Epithelial cell of proximal tubule (primary cell): ENCODE measurements around the gene LIN28A. TPM values are rescaled to one million over a fixed set of nuclear protein-coding genes. Genes with fewer than 3 reads are reported as not detected.
A peak's percentile ranks its signal among the peaks of the same experiment; 100 is the strongest.
"Not testable (repeated sequence)": the region's sequence is repeated elsewhere in the genome, so short reads cannot be mapped to it uniquely, and the experiment has no call there.

Experiments used
- DNase-seq: peaks from one replicate; pipeline ENCODE4 v3.0.0-alpha.2; 2011; ENCODE audit warnings: low read depth
- H3K4me3 ChIP-seq: 2 replicates; pipeline ENCODE4 v1.5.1; 2011; ENCODE audit warnings: low read depth, mild to moderate bottlenecking, low read length
- CTCF ChIP-seq: conservative IDR thresholded peaks from 2 replicates; pipeline ENCODE4 v1.5.1; 2012; ENCODE audit warnings: low read depth, mild to moderate bottlenecking, low read length
- total RNA-seq: library from RNA; depleted of rRNA; stranded (reverse); fragments of >200 nt; gene quantifications from 2 replicates; pipeline ENCODE4 v1.2.3, GENCODE V29; 2015

Gene LIN28A
- total RNA-seq, 1 donor from 2014 or later, result not detected

GRCh38 chr1:26375081-26375480 is 35.5 kb upstream of the LIN28A start:
- no peak overlapping the region for H3K4me3 ChIP-seq
- DNase-seq, result no peak
- no peak for TF ChIP-seq CTCF

- H3K4me3 ChIP-seq, result no peak overlapping the region
- TF ChIP-seq CTCF, result no peak
- no peak for DNase-seq
These were observed 34.6 kb upstream of the LIN28A start for GRCh38 chr1:26376050-26376449.

- no peak for TF ChIP-seq CTCF
- DNase-seq, result peak; percentile 60
- no peak overlapping the region for H3K4me3 ChIP-seq
These were observed 32.3 kb upstream of the LIN28A start for GRCh38 chr1:26378088-26378878.

GRCh38 chr1:26378879-26379251 is 31.8 kb upstream of the LIN28A start:
- no peak for DNase-seq
- H3K4me3 ChIP-seq, result no peak overlapping the region
- TF ChIP-seq CTCF, result no peak

GRCh38 chr1:26384076-26384475 is 26.5 kb upstream of the LIN28A start:
- no peak for DNase-seq
- no peak for TF ChIP-seq CTCF
- no peak overlapping the region for H3K4me3 ChIP-seq

- not testable (repeated sequence) for H3K4me3 ChIP-seq, DNase-seq
These were observed 25.6 kb upstream of the LIN28A start for GRCh38 chr1:26385063-26385462.

GRCh38 chr1:26387447-26387846 is 23.2 kb upstream of the LIN28A start:
- no peak for DNase-seq
- TF ChIP-seq CTCF, result no peak

More at GRCh38 chr1:26387447-26387846, 23.2 kb upstream of the LIN28A start:
- H3K4me3 ChIP-seq, result no peak overlapping the region
